Transverse colon (tissue), 4 donors: Measurements from ENCODE around the gene SLC6A8. TPM values are rescaled to one million over a fixed set of nuclear protein-coding genes. Genes with fewer than 3 reads are reported as not detected.

Source experiments
- DNase-seq: peaks from one replicate; pipeline ENCODE4 v3.0.0-alpha.2; 2019
- H3K27ac ChIP-seq, 4 donors: fragments of 200-600 bp; sonication (generic); 2 replicates each; pipeline ENCODE4 v1.5.1; 2016 to 2018; ENCODE audit warnings: inconsistent platforms in 4 of 4
- H3K27me3 ChIP-seq: fragments of 200-600 bp; sonication (generic); 2 replicates; pipeline ENCODE4 v1.5.1; 2017; ENCODE audit warnings: inconsistent platforms
- H3K36me3 ChIP-seq, 4 donors: fragments of 200-600 bp; sonication (generic); 2 replicates each; pipeline ENCODE4 v1.5.1; 2017 to 2019; ENCODE audit warnings: inconsistent platforms in 4 of 4
- H3K4me1 ChIP-seq, 4 donors: fragments of 200-600 bp; sonication (generic); 2 replicates each; pipeline ENCODE4 v1.5.1; 2017 to 2020; ENCODE audit warnings: inconsistent platforms in 4 of 4
- H3K4me3 ChIP-seq, 4 donors: fragments of 200-600 bp; sonication (generic); 1 replicate in 1 of 4; 2 replicates in 3 of 4; pipeline versions ENCODE4 v1.5.1 to v1.6.1; 2017 to 2019; ENCODE audit warnings: inconsistent platforms in 4 of 4
- H3K9me3 ChIP-seq, 2 donors: fragments of 200-600 bp; sonication (generic); 2 replicates each; pipeline ENCODE4 v1.5.1; 2017 to 2019; ENCODE audit warnings: inconsistent platforms in 2 of 2
- EP300 ChIP-seq: sonication (generic); formaldehyde crosslinking; IDR thresholded peaks from one replicate; pipeline ENCODE4 v1.6.1; 2017; ENCODE audit warnings: antibody characterized with exemption, low read depth
- POLR2A ChIP-seq: fragments of 450-650 bp; IDR thresholded peaks from one replicate; pipeline ENCODE4 v1.6.1; 2016; ENCODE audit warnings: antibody characterized with exemption, mild to moderate bottlenecking, moderate library complexity
- POLR2AphosphoS5 ChIP-seq, 3 donors: sonication (generic); formaldehyde crosslinking; IDR thresholded peaks; one replicate each; pipeline ENCODE4 v1.6.1; 2016; ENCODE audit warnings: antibody characterized with exemption in 3 of 3
- WGBS, 2 donors: methylation state at CpG; one replicate each; pipeline ENCODE4 v1.1.5; 2018; ENCODE audit warnings: low coverage in 1 of 2; 5-methylcytosine and 5-hydroxymethylcytosine counted together
- in situ Hi-C, 4 donors: fragments of 200-750 bp; cut with MboI; loops; one replicate each; pipeline versions ENCODE4 v1.15.0 to v1.15.1; 2017; ENCODE audit warnings: low sequenced_read_pairs in 3 of 4, low pct_ligation_motif_present in 1 of 4, low pct_unique_long_range_greater_than_20kb in 1 of 4
- intact Hi-C: fragments of 100-400 bp; cut with DNase I; formaldehyde crosslinking; loops from one replicate; pipeline ENCODE4 v1.15.1; 2023; ENCODE audit warnings: low total_unique reads
- total RNA-seq, 4 donors: library from RNA; depleted of rRNA; stranded (reverse); fragments of >200 nt; gene quantifications; one replicate each; pipeline ENCODE4 v1.1.0, GENCODE V29; 2016
- TF ChIP-seq, protein P1 (sequence below), 5 experiments: fragments of 200-600 bp in 3 of 5; fragments of 450-650 bp in 2 of 5; sonication (generic) in 3 of 5; IDR thresholded peaks; 1 replicate in 2 of 5; 2 replicates in 3 of 5; pipeline ENCODE4 v1.5.1; 2016 to 2017; ENCODE audit warnings: antibody characterized with exemption in 5 of 5, inconsistent platforms in 3 of 5, mild to moderate bottlenecking in 2 of 5, moderate library complexity in 1 of 5

SLC6A8 gene
- total RNA-seq, 4 donors from 2014 or later: 61.1 to 332 (median 197) TPM

DNA sequence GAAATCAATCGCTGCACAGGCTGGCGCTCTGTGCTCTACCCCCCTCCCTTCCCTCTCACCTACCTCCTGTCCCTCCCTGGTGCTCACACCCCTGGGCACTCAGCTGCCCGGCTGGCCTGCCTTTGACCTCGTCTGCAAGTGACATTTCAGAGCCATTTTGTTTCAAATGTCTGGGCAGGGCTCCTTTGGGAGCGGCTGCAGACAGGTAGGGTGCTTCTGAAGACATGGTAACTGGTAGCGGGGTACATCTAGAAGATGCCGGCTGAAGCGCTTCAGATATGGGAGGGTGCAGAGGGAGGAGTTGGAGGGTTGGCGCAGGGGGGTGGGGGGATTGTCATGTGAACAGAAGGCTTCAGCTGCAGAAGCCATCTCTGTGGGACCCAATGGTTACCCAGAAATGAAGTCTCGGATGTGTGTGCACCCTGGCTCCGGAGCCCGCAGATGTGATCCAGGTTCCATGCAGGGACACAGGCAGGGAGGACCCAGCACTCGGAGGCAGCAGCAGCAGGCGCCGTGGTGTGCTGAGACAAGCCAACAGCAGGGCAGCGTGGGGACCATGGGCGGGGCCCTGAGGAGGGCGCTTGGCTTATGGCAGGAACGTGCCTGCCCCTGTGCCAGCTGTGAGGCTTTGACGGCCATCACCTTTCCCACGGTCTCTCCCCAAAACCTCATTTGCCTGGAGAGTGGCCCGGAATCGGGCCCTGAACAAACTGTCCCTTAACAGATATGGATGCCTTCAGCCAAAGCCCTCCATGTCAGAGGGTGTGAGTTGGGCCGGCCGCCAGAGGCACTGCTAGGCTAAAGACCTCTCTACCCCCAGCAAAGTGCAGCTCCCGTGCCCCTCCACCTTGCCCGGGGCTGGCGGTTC is 48.3 kb upstream of the SLC6A8 start:
- in situ Hi-C loops (no loop called here), intact Hi-C loops (no loop called here)
- no peaks in the 10 kb centered on the region for H3K9me3 ChIP-seq
- TF ChIP-seq POLR2AphosphoS5 (IDR thresholded peaks at IDR 0.05) (no peak), EP300 (no peak), POLR2A (no peak)
- TF ChIP-seq, protein P1, sequence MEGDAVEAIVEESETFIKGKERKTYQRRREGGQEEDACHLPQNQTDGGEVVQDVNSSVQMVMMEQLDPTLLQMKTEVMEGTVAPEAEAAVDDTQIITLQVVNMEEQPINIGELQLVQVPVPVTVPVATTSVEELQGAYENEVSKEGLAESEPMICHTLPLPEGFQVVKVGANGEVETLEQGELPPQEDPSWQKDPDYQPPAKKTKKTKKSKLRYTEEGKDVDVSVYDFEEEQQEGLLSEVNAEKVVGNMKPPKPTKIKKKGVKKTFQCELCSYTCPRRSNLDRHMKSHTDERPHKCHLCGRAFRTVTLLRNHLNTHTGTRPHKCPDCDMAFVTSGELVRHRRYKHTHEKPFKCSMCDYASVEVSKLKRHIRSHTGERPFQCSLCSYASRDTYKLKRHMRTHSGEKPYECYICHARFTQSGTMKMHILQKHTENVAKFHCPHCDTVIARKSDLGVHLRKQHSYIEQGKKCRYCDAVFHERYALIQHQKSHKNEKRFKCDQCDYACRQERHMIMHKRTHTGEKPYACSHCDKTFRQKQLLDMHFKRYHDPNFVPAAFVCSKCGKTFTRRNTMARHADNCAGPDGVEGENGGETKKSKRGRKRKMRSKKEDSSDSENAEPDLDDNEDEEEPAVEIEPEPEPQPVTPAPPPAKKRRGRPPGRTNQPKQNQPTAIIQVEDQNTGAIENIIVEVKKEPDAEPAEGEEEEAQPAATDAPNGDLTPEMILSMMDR (IDR thresholded peaks at IDR 0.05): no peak
- peaks cover 0 to 16% (median 7%) of the 10 kb centered on the region in 4 donors for H3K4me1 ChIP-seq
- H3K27me3 ChIP-seq: peaks cover 36% of the 10 kb centered on the region
- no peak for DNase-seq
- H3K27ac ChIP-seq: no peak overlapping the region
- H3K36me3 ChIP-seq: no peaks in the 10 kb centered on the region
- no peak overlapping the region for H3K4me3 ChIP-seq
- WGBS, 2 donors: 79% methylated on average over 25 of the region's 28 CpGs; no CpG with 5 or more reads in 1 of the 2 donors

DNA sequence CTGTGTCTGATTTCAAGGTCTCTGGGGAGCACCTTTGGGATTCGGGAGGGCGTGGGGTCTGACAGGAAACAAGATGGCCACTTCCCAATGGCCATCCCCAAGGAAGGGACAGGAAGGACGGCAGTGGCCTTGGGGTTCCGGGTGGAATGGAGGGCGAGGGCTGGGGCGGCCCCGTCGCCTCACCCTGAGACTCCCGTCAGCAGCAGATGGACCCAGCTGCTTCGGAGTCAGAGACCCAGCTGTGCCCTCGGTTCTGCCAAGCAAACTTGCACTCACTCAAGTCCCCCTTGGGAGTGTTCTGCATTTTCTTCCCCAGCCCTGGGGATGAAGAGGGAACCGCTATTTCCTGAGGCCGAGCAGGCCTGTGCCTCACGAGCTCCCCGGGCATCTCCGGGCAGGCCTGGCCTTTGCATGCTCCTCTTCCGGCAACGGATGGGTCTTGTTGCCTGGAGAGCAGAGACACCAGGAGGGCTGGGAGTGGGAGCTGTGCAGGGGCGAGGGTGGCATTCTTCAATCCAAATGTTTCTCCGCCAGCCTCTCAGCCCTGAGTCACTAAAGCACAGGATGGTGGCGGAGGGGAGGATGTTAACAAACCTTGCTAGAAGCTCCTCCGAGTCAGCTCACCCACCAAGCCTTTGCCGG is 47.6 kb upstream of the SLC6A8 start:
- H3K27ac ChIP-seq: no peak overlapping the region
- peaks cover 43% of the 10 kb centered on the region for H3K27me3 ChIP-seq
- 81% methylated on average over 23 of the region's 23 CpGs; no CpG with 5 or more reads in 1 of the 2 donors for WGBS, 2 donors
- in situ Hi-C loops: no loop called here
- TF ChIP-seq POLR2AphosphoS5 (IDR thresholded peaks at IDR 0.05) (no peak), EP300 (no peak), POLR2A (no peak)
- TF ChIP-seq, protein P1 (IDR thresholded peaks at IDR 0.05): no peak
- intact Hi-C loops: no loop called here
- no peaks in the 10 kb centered on the region for H3K9me3 ChIP-seq
- no peak overlapping the region for H3K4me3 ChIP-seq
- H3K36me3 ChIP-seq: no peaks in the 10 kb centered on the region
- no peak for DNase-seq
- peaks cover 0 to 18% (median 7%) of the 10 kb centered on the region in 4 donors for H3K4me1 ChIP-seq

DNA sequence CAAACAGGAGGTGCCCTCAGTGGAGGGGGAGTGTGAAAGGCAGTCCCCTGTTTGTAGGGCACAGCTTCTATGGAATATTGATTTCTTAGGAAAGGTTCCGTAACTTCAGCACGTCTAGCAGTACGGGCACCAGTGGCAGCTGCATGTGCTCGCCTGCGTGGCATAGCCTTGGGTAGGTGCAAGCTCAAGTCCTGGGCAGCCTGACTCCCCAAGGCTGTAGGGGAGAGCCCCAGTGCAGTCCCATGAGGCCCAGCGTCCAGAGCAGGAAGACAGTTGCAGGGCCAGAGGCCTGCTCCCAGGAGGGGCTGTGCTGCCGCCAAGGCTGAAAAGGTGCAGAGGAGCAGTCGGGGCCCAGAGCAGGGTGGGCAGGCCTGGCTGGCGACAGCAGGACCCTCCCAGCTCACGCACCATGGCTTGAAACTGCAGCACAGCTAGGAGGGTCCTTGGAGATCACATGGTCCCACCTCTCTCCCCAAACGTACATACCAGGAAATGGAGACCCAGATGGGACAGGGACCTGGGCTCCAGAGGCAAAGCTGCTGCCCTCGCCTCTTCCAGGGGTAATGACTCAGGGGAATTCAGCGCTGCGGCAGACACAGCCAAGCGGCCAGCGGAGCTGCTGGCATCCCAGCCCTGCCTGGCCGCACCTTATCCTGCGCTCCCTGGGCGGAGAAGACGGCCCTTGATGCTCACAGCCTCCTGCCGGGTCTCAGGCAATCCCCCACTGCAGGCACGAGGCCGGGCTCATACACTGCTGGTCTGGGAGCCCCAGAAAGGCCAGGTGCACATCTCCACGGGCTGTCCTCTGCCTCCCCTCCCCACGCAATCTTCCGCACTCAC is 46.8 kb upstream of the SLC6A8 start:
- peaks cover 51% of the 10 kb centered on the region for H3K27me3 ChIP-seq
- intact Hi-C loops (no loop called here), in situ Hi-C loops (no loop called here)
- H3K36me3 ChIP-seq: no peaks in the 10 kb centered on the region
- TF ChIP-seq POLR2AphosphoS5 (IDR thresholded peaks at IDR 0.05): no peak
- no peak for TF ChIP-seq EP300
- TF ChIP-seq, protein P1 (IDR thresholded peaks at IDR 0.05): no peak
- no peak for TF ChIP-seq POLR2A
- no peak overlapping the region for H3K27ac ChIP-seq
- H3K9me3 ChIP-seq: no peaks in the 10 kb centered on the region
- peaks cover 0 to 18% (median 7%) of the 10 kb centered on the region in 4 donors for H3K4me1 ChIP-seq
- H3K4me3 ChIP-seq: no peak overlapping the region
- WGBS, 2 donors: 52% methylated on average over 10 of the region's 26 CpGs; no CpG with 5 or more reads in 1 of the 2 donors
- no peak for DNase-seq
